CD1c-positive myeloid dendritic cell (primary cell): ENCODE data around the gene XKRX.

Experiments
- DNase-seq: peaks from one replicate; pipeline ENCODE4 v3.0.0-alpha.2; 2016; ENCODE audit errors: extremely low spot score

The XKRX gene

DNA sequence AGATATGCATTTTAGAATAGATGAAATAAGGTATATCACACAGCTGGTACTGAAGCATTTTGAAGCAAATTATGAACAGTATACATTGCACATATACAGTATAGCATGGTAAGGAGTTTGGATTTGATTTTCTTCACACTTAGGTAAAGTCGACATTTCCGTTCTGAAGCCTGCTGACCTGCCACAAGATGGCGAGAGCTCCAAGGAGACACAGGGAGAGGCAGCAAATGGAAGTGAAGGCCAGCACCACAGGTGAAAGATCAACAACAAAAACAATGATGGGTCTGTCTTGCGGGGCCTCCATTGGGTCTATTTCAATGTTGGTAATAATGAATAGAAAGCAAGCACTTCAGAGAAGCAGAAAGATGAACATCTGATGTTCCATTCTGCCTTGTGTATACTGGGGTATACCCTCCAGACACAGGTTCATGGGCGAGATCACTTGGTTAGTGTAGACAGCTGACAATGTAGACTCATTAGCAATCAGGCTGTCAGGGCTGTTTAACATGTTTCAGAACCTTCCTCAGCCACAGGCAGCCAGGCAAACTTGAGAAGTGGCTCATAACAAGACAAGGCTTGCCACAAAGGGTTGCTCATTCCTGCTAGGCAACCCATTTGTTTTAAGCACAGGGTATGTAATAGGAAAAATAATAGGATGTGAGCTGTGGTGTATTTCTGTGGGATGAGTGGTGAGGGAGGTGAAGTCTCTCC lies 33.2 kb downstream of the XKRX start:
- no peak for DNase-seq

DNA sequence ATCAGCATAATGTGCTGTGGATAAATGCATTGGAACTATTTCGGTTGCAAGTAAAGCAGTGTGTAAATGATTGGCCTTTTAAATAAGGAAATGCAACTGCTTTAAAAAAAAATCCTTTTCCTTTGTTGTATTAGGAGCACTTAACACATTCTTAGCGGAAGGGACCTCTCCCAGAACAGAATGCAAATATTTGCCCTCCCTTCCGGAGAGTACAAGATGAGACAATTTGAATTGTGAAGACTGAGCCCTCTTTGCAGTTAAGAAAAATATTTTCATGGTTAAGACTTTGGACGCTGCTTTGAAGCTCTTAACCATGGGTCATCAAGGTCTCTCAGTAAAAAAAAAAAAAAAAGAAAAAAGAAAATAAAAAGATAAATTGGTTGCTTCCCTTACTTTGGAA lies 45.1 kb downstream of the XKRX start:
- no peak for DNase-seq

DNA sequence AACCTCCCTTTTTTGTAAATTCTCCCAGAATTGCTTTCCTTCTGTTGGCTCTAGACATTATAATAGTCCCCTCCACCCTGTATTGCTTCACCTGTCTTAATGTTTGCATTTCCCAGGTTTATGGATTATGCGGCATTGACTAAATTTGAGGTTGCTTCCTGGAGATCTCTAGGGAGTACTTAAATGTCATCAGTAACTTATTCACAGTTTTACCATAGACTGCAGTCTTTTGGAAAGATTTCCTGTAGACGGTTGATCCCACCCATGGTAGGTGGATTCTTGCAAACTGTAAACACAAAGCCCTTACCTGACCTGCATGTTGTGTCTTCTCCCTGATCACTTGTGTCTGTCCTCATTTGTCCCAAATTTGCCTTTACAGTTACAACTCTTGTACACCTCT lies 48.3 kb downstream of the XKRX start:
- no peak for DNase-seq

DNA sequence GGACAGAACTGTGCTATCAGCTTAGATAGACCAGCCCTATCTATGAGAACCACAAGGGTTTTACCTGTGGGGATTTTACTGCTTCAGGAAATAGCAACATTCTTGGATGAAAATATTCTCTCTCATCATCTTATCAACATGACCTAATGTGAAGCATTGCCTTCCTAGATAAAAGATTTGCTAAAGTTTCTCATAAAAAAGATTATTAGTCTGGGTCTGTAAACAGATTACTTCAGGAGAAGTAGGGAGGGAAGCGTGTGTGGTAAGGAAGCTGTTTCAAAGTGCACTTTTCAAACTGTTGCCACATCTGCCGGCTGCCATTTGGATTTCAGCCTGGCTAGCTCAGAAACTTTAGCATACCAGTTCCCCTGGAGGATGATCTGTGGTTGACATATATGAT lies 54.4 kb downstream of the XKRX start, which contains the start of gene NOX1:
NOX1 (minus strand) TSS at position 35 of the 400 bp plus-strand sequence. CDS start 220 bp downstream, outside the sequence.
- no peak for DNase-seq

DNA sequence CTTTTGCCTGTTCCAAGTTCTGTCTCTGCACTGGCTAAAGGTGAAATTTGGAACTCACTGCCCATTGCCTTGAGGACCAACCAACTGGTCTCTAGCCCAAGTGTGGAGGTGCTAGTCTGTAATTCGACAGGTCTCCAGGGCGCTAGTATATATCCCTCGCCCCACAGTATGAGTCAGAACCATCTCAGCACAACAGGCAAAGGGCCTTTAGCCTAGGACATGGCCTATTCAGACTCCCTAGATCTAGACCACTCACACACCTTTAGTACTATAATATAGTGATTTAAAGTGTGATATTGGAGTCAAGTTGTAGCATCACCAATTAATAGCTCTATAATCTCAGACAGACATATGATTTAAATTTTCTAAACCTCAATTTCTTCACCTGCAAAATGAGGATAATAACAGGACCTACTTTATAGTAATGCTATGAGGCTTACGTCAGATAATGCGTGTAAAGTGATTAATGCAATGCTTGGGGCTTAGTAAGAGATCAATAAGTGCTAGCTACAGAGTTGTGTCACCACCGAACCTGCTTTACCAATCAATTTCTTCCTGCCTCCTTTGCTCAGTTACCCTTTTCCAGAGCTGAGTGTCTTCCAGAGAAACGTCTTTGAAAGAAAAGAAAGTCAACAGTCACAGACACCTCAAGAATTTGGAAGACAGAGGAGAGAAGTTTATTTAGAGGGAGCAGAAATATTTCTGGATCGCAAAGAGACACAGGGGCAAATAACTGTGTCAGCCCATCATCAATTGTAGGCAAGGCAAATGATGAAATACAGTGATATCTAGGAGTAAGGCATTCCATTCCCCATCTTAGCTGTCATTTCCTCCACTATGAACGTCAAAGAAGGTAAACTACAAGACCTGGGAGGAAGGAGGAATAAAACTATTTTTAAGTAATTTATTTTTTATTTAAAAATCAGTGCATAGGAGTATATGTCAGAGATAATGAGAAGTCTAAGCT lies 56.8 kb downstream of the XKRX start:
- DNase-seq = no peak

DNA sequence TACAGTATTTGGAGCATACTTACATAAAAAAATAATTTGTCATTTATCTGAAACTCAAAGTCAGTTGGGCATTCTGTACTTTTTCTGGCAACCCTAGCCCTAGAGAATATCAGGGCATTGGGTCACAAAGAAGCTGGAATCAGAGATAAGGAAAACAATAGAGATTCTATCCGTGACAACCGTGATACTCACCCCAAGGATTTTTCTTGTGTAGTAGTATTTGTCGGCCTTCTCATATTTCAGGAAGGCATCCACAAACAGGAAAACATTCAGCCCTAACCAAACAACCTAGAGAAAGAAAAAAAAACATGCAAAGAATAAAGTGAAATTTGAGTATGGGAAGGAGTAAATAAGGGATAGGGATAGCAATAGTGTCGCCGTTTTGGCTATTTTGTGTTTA lies 58.2 kb downstream of the XKRX start:
- no peak for DNase-seq

DNA sequence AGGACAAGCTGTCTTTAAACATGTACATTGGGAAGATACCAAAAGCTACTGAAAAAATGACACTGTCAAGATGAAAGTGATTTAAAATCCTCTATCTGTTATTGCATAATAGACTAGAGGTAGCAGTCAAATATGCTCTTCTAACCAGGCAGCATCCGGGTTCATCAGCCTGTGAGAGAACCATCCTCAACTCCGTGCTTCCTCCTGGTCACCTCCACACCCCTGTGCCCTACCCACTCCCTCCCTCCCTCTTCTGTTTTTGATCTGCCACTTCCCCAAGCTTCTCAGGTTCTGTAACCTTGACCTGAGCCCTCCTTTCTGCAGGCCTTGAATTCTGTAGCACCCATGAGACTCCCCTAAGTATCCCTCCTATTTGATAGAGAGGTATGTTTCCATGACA lies 60.4 kb downstream of the XKRX start:
- no peak for DNase-seq

DNA sequence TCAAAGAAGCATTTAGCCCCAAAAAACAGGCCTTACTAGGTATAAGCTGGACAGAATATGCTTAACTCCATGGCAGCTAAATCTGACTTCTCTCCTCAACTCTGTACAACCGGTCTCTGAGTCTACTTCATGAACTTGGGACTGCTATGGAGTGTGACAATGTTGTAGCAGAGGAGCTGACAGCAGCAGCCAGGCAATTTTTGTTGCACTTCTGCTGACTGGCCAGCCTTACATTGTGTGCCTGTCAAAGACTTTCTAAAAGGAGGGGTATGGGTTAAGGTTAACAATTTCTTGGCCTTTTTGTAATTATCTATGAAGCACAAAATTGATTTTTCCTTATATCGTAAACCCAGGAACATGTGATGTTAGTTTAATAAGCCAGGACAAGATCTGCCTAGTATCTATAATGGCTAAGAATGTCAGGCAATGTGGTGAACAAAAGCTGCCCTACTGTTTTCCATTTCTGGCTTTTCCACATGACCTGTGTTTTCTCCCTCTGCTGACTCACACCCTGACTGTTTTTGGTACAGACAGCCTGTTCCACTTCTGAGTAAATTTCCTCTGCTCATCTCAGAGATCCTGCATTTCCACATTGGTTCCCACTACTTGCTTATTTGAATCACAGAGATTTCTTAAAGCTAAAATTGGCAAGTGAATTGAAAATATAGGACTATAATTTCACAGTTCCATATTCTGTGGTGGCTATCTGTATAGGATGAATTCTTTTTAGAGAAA lies 63.9 kb downstream of the XKRX start:
- DNase-seq = no peak
